Endothelial cell (in vitro differentiated cells): ENCODE data around the gene ZNF728. TPM values are rescaled to one million over a fixed set of nuclear protein-coding genes. Genes with fewer than 3 reads are reported as not detected.

ENCODE experiments used
- total RNA-seq: library from RNA; stranded (reverse); fragmentation: NEBNext Ultra II Directional; extraction: Animal tissue kit (Norgen Biotek cat#: 25700); gene quantifications from one replicate; pipeline ENCODE4 v1.2.1, GENCODE V29; 2021; ENCODE audit not compliant: unreplicated experiment

The ZNF728 gene
- total RNA-seq, 1 donor from 2014 or later, result not detected

Other genes starting within 250 kb of the ZNF728 start
- gene ZNF99, start 219.0 kb downstream of the ZNF728 start, total RNA-seq, result not detected
- not detected for gene ZNF723, start 170.9 kb downstream of the ZNF728 start, total RNA-seq
- gene ZNF730, start 113.8 kb upstream of the ZNF728 start, total RNA-seq, result 8.3 TPM
- 10.6 TPM for gene ZNF724, start 247.2 kb upstream of the ZNF728 start, total RNA-seq